ENCODE data around the gene SLX9.

- no peak for TF ChIP-seq EZH2 (IDR thresholded peaks at IDR 0.05)
- TF ChIP-seq POLR2AphosphoS5 (IDR thresholded peaks at IDR 0.05; ENCODE audit: borderline replicate concordance, low read depth, low read length): no peak
Observed at GRCh38 chr21:44990921-44991320, 51.1 kb downstream of the SLX9 start.

All from SK-N-MC (cell line).